HCT116 (cell line): ENCODE data around the gene INTS4. TPM values are rescaled to one million over a fixed set of nuclear protein-coding genes. Genes with fewer than 3 reads are reported as not detected.
"Not testable (repeated sequence)": the region's sequence is repeated elsewhere in the genome, so short reads cannot be mapped to it uniquely, and the experiment has no call there.

Experiments used
- ATAC-seq: fragments of 200-7000 bp; cut with Tn5 transposase; 2 replicates; pipeline ENCODE4 v1.9.1; 2020; ENCODE audit warnings: mild to moderate bottlenecking, moderate library complexity
- BruUV-seq: library from RNA; stranded (reverse); fragments of 400-500 nt; replicated peaks from 2 replicates; lab custom pipeline; 2021; lab: Mats Ljungman, UMichigan
- CTCF ChIA-PET: fragments of 300-600 bp; sonication (Branson Sonifier 250); formaldehyde crosslinking; loops from one replicate; lab custom pipeline; 2021; ENCODE audit warnings: antibody characterized with exemption; lab: Charles Lee
- POLR2A ChIA-PET: fragments of 300-600, 350-600 bp; sonication (Branson Sonifier 250); formaldehyde crosslinking; loops from one replicate; lab custom pipeline; 2021; ENCODE audit warnings: antibody characterized with exemption; lab: Charles Lee
- RAD21 ChIA-PET, 2 experiments: fragments of 300-600 bp; sonication (Branson Sonifier 250); formaldehyde crosslinking; loops; one replicate each; lab custom pipeline; 2023; ENCODE audit warnings: low total read pairs in 2 of 2; ENCODE audit not compliant: uncharacterized antibody in 2 of 2, unreplicated experiment in 2 of 2, low non-redundant PET in 1 of 2; lab: Charles Lee
- DNase-seq: peaks from one replicate; pipeline ENCODE4 v3.0.0-alpha.2; 2010; ENCODE audit warnings: low read depth, low spot score
- H2AFZ ChIP-seq: fragments of 200-600 bp; shearing (Covaris generic), sonication (generic); 2 replicates; pipeline ENCODE4 v1.6.1; 2017; ENCODE audit warnings: low read depth, mixed run types, mixed read lengths, antibody characterized with exemption, low read length; ENCODE audit not compliant: poor library complexity, severe bottlenecking
- H3K27ac ChIP-seq: 2 replicates; pipeline ENCODE4 v1.5.1; 2012; ENCODE audit warnings: low read depth, low read length
- H3K27me3 ChIP-seq: fragments of 200-600 bp; sonication (generic); 2 replicates; pipeline ENCODE4 v1.6.1; 2016; ENCODE audit warnings: mixed run types, low read length, mixed read lengths; ENCODE audit not compliant: insufficient read depth
- H3K36me3 ChIP-seq, 2 experiments: fragments of 200-500 bp in 1 of 2; fragments of 200-600 bp in 1 of 2; sonication (Bioruptor generic) in 1 of 2; sonication (generic) in 1 of 2; 2 replicates each; pipeline versions ENCODE4 v1.5.1 to v1.6.1; 2014 to 2016; ENCODE audit warnings: low read length in 2 of 2, inconsistent platforms in 1 of 2, mixed read lengths in 1 of 2, mixed run types in 1 of 2; ENCODE audit not compliant: insufficient read depth in 2 of 2, control insufficient read depth in 1 of 2
- H3K4me1 ChIP-seq, 2 experiments: fragments of 200-600 bp in 1 of 2; sonication (generic) in 1 of 2; 2 replicates each; pipeline versions ENCODE4 v1.5.1 to v1.6.1; 2012 to 2017; ENCODE audit warnings: low read length in 2 of 2, inconsistent platforms in 1 of 2, mild to moderate bottlenecking in 1 of 2, mixed read lengths in 1 of 2, mixed run types in 1 of 2, moderate library complexity in 1 of 2; ENCODE audit not compliant: insufficient read depth in 2 of 2, control insufficient read depth in 1 of 2
- H3K4me2 ChIP-seq: fragments of 200-600 bp; sonication (generic); 2 replicates; pipeline ENCODE4 v1.6.1; 2017; ENCODE audit warnings: mixed run types, low read length, mixed read lengths
- H3K4me3 ChIP-seq, 2 experiments: fragments of 200-600 bp in 1 of 2; sonication (generic) in 1 of 2; replicated peaks in 1 of 2; 2 replicates each; pipeline ENCODE4 v1.5.1; 2011 to 2016; ENCODE audit warnings: low read length in 2 of 2, control low read depth in 1 of 2, low read depth in 1 of 2, mild to moderate bottlenecking in 1 of 2, mixed read lengths in 1 of 2, mixed run types in 1 of 2
- H3K79me2 ChIP-seq: fragments of 200-600 bp; sonication (generic); 2 replicates; pipeline ENCODE4 v1.6.1; 2017; ENCODE audit warnings: mild to moderate bottlenecking, mixed run types, low read length, moderate library complexity, mixed read lengths; ENCODE audit not compliant: insufficient read depth
- H3K9ac ChIP-seq: fragments of 200-600 bp; sonication (generic); 2 replicates; pipeline ENCODE4 v1.6.1; 2016; ENCODE audit warnings: low read length, mixed read lengths
- H3K9me2 ChIP-seq: fragments of 200-600 bp; sonication (generic), shearing (Covaris generic); 2 replicates; pipeline ENCODE4 v1.6.1; 2017; ENCODE audit warnings: mixed run types, mild to moderate bottlenecking, moderate library complexity; ENCODE audit not compliant: insufficient read depth
- H3K9me3 ChIP-seq, 2 experiments: fragments of 200-500 bp in 1 of 2; fragments of 200-600 bp in 1 of 2; sonication (Bioruptor generic) in 1 of 2; sonication (generic) in 1 of 2; 2 replicates each; pipeline ENCODE4 v1.6.1; 2014 to 2017; ENCODE audit warnings: low read length in 2 of 2, mixed read lengths in 2 of 2, inconsistent platforms in 1 of 2, low read depth in 1 of 2, mild to moderate bottlenecking in 1 of 2, mixed run types in 1 of 2, moderate library complexity in 1 of 2; ENCODE audit not compliant: control insufficient read depth in 1 of 2, insufficient read depth in 1 of 2
- H4K20me1 ChIP-seq: fragments of 200-600 bp; sonication (generic), shearing (Covaris generic); 2 replicates; pipeline ENCODE4 v1.6.1; 2017; ENCODE audit warnings: mixed run types, mild to moderate bottlenecking, moderate library complexity; ENCODE audit not compliant: insufficient read depth
- CBX3 ChIP-seq: IDR thresholded peaks from 2 replicates; pipeline ENCODE4 v1.6.1; 2012; ENCODE audit warnings: low read depth
- ELF1 ChIP-seq: IDR thresholded peaks from 2 replicates; pipeline ENCODE4 v1.6.1; 2012; ENCODE audit warnings: low read depth, borderline replicate concordance
- EZH2 ChIP-seq: fragments of 200-600 bp; sonication (generic); IDR thresholded peaks from 2 replicates; pipeline ENCODE4 v1.6.1; 2017; ENCODE audit warnings: antibody characterized with exemption, mixed run types
- EZH2phosphoT487 ChIP-seq: fragments of 200-600 bp; IDR thresholded peaks from 2 replicates; pipeline ENCODE4 v1.6.1; 2018; ENCODE audit warnings: antibody characterized with exemption, borderline replicate concordance
- FOSL1 ChIP-seq: IDR thresholded peaks from 2 replicates; pipeline ENCODE4 v1.6.1; 2012; ENCODE audit warnings: low read depth
- SP1 ChIP-seq: IDR thresholded peaks from 2 replicates; pipeline ENCODE4 v1.6.1; 2012; ENCODE audit warnings: low read depth
- SRF ChIP-seq: IDR thresholded peaks from 2 replicates; pipeline ENCODE4 v1.6.1; 2012; ENCODE audit warnings: low read depth
- TCF7L2 ChIP-seq: IDR thresholded peaks from 2 replicates; pipeline ENCODE4 v1.7.0; 2011; ENCODE audit warnings: borderline replicate concordance, inconsistent platforms; ENCODE audit not compliant: insufficient read depth, insufficient read length; ENCODE audit errors: extremely low read depth
- YY1 ChIP-seq: IDR thresholded peaks from 2 replicates; pipeline ENCODE4 v1.6.1; 2011; ENCODE audit warnings: low read length, low read depth, moderate library complexity, mild to moderate bottlenecking; ENCODE audit not compliant: insufficient replicate concordance; ENCODE audit errors: extremely low read depth
- ZFX ChIP-seq: fragments of 450-650 bp; IDR thresholded peaks from 2 replicates; pipeline ENCODE4 v1.6.1; 2017
- intact Hi-C: fragments of 100-400 bp; cut with micrococcal nuclease; formaldehyde crosslinking; loops from 2 replicates; pipeline ENCODE4 v1.10.0; 2022
- total RNA-seq: library from RNA; stranded (reverse); gene quantifications from one replicate; pipeline ENCODE4 v1.2.1, GENCODE V29; 2021; ENCODE audit not compliant: unreplicated experiment
- TF ChIP-seq, protein P1 (sequence below), 3 experiments: fragments of 200-600 bp in 1 of 3; sonication (generic) in 1 of 3; IDR thresholded peaks in 2 of 3; conservative IDR thresholded peaks in 1 of 3; 2 replicates each; pipeline ENCODE4 v1.5.1; 2012 to 2017; ENCODE audit warnings: low read depth in 2 of 3, low read length in 2 of 3, antibody characterized with exemption in 1 of 3, borderline replicate concordance in 1 of 3, control low read depth in 1 of 3, mild to moderate bottlenecking in 1 of 3, mixed read lengths in 1 of 3, mixed run types in 1 of 3, moderate library complexity in 1 of 3; ENCODE audit not compliant: insufficient read depth in 1 of 3
- TF ChIP-seq, protein P2 (sequence below): IDR thresholded peaks from 2 replicates; pipeline ENCODE4 v1.6.1; 2011; ENCODE audit warnings: mild to moderate bottlenecking, low read length, moderate library complexity; ENCODE audit not compliant: insufficient replicate concordance; ENCODE audit errors: extremely low read depth
- TF ChIP-seq, protein P3 (sequence below): IDR thresholded peaks from 2 replicates; pipeline ENCODE4 v1.6.1; 2012

INTS4 gene
- total RNA-seq, 1 experiment from 2014 or later = 41.0 TPM

DNA sequence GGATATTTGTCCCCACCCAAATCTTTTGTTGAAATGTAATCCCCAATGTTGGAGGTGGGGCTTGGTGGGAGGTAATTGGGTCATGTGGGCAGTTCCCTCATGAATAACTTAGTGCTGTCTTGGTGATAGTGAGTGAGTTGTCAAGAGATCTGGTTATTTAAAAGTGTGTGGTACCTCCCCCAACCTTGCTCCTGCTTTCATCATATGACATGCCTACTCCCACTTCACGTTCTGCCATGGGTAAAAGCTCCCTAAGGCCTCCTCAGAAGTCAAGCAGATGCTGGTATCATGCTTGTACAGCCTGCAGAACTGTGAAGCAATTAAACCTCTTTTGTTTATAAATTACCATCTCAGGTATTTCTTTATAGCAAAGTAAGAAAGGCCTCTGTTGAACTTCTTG is 143.0 kb downstream of the INTS4 start (continued):
- TF ChIP-seq EZH2 (no peak), ZFX (no peak), EZH2phosphoT487 (no peak)
- TF ChIP-seq, all 23 proteins: peak for 0

DNA sequence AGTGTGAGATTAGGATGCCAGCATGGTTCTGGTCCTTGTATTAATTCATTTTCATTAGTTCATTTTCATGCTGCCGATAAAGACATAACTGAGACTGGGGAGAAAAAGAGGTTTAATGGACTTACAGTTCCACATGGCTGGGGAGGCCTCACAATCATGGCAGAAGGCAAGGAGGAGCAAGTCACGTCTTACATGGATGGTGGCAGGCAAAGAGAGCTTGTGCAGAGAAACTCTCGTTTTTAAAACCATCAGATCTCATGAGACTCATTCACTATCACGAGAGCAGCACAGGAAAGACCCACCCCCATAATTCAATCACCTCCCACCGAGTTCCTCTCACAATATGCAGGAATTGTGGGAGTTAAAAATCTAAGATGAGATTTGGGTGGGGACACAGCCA is 150.8 kb downstream of the INTS4 start:
- H3K9me3 ChIP-seq, intact Hi-C loops, CTCF ChIA-PET: not testable (repeated sequence)

DNA sequence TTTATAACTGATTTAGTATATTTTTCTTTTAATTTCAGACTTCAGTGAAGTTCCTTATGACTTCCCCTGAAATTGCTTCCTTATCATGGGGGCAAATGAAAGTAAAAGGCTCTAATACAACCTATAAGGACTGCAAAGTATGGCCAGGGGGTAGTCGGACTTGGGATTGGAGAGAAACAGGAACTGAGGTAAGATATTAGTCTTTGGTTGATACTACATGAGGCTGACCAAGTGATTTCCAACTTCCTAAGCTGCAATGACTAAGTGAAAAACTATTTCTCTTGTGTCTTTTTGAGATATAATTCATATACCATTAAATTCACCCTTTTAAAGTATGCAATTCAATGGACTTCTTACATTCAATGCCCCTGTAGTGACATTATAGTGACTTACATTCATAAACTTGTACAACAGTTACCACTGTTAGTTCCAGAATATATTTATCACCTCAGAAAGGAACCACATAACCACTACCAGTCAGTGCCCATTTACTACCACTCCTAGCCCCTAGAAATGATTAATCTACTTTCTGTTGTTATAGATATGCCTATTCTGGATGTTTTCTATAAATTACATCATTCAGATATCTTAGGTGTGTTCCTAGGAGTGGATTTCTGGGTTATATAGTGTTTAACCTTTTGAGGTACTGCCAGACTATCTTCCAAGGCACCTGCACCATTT is 151.9 kb downstream of the INTS4 start:
- no peaks in the 10 kb centered on the region for H3K9me3 ChIP-seq
- no peaks in the 10 kb centered on the region for H3K36me3 ChIP-seq
- no peaks in the 10 kb centered on the region for H3K4me1 ChIP-seq
- H3K27ac ChIP-seq = no peak overlapping the region
- H3K27me3 ChIP-seq = no peaks in the 10 kb centered on the region
- no peaks in the 10 kb centered on the region for H4K20me1 ChIP-seq
- no peak overlapping the region for H2AFZ ChIP-seq
- BruUV-seq = no TSS peak
- no peaks in the 10 kb centered on the region for H3K9me2 ChIP-seq
- H3K79me2 ChIP-seq = no peaks in the 10 kb centered on the region
- DNase-seq (no peak), ATAC-seq (no peak)
- ChIA-PET POLR2A (no interaction called here), CTCF (no interaction called here), RAD21 (no interaction called here)
- no peak overlapping the region for H3K9ac ChIP-seq
- no peak overlapping the region for H3K4me3 ChIP-seq
- intact Hi-C loops = no loop called here
- no peak overlapping the region for H3K4me2 ChIP-seq
- TF ChIP-seq CBX3 (no peak), EZH2 (no peak), TCF7L2 (no peak), YY1 (no peak), FOSL1 (no peak), SRF (no peak), SP1 (no peak), ELF1 (no peak)
- TF ChIP-seq, protein P1, sequence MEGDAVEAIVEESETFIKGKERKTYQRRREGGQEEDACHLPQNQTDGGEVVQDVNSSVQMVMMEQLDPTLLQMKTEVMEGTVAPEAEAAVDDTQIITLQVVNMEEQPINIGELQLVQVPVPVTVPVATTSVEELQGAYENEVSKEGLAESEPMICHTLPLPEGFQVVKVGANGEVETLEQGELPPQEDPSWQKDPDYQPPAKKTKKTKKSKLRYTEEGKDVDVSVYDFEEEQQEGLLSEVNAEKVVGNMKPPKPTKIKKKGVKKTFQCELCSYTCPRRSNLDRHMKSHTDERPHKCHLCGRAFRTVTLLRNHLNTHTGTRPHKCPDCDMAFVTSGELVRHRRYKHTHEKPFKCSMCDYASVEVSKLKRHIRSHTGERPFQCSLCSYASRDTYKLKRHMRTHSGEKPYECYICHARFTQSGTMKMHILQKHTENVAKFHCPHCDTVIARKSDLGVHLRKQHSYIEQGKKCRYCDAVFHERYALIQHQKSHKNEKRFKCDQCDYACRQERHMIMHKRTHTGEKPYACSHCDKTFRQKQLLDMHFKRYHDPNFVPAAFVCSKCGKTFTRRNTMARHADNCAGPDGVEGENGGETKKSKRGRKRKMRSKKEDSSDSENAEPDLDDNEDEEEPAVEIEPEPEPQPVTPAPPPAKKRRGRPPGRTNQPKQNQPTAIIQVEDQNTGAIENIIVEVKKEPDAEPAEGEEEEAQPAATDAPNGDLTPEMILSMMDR (IDR thresholded peaks at IDR 0.05 in 2 of 3, conservative IDR thresholded peaks at IDR 0.05 in 1 of 3; ENCODE audit: borderline replicate concordance in 1 of 3, insufficient read depth in 1 of 3, low read depth in 2 of 3, low read length in 2 of 3) = no peak
- TF ChIP-seq, protein P2, sequence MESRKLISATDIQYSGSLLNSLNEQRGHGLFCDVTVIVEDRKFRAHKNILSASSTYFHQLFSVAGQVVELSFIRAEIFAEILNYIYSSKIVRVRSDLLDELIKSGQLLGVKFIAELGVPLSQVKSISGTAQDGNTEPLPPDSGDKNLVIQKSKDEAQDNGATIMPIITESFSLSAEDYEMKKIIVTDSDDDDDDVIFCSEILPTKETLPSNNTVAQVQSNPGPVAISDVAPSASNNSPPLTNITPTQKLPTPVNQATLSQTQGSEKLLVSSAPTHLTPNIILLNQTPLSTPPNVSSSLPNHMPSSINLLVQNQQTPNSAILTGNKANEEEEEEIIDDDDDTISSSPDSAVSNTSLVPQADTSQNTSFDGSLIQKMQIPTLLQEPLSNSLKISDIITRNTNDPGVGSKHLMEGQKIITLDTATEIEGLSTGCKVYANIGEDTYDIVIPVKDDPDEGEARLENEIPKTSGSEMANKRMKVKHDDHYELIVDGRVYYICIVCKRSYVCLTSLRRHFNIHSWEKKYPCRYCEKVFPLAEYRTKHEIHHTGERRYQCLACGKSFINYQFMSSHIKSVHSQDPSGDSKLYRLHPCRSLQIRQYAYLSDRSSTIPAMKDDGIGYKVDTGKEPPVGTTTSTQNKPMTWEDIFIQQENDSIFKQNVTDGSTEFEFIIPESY = no peak
- TF ChIP-seq, protein P3, sequence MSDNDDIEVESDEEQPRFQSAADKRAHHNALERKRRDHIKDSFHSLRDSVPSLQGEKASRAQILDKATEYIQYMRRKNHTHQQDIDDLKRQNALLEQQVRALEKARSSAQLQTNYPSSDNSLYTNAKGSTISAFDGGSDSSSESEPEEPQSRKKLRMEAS = no peak

More for the DNA sequence above, 150.8 kb downstream of the INTS4 start:
- H3K27me3 ChIP-seq, H3K4me1 ChIP-seq, H4K20me1 ChIP-seq, H2AFZ ChIP-seq, H3K36me3 ChIP-seq, POLR2A ChIA-PET, ATAC-seq, DNase-seq, H3K4me2 ChIP-seq, H3K9me2 ChIP-seq, H3K9ac ChIP-seq, H3K79me2 ChIP-seq, H3K27ac ChIP-seq, H3K4me3 ChIP-seq, BruUV-seq, RAD21 ChIA-PET: not testable (repeated sequence)
